Lower leg skin (tissue), 4 donors: ENCODE measurements around the gene MZB1. TPM values are rescaled to one million over a fixed set of nuclear protein-coding genes. Genes with fewer than 3 reads are reported as not detected.

Experiments
- DNase-seq, 2 donors: peaks; one replicate each; pipeline ENCODE4 v3.0.0-alpha.2; 2019; ENCODE audit warnings: low spot score in 2 of 2
- H3K4me3 ChIP-seq: fragments of 200-600 bp; sonication (generic); 2 replicates; pipeline ENCODE4 v1.5.1; 2017; ENCODE audit warnings: mild to moderate bottlenecking, low read depth; ENCODE audit not compliant: poor library complexity, severe bottlenecking
- POLR2A ChIP-seq, 2 donors: fragments of 450-650 bp; IDR thresholded peaks; one replicate each; pipeline ENCODE4 v1.6.1; 2016 to 2017; ENCODE audit warnings: antibody characterized with exemption in 2 of 2, mild to moderate bottlenecking in 1 of 2, moderate library complexity in 1 of 2
- WGBS, 2 donors: methylation state at CpG; one replicate each; pipeline ENCODE4 v1.1.5; 2018; 5-methylcytosine and 5-hydroxymethylcytosine counted together
- intact Hi-C: fragments of 100-400 bp; cut with DNase I; formaldehyde crosslinking; loops from one replicate; pipeline ENCODE4 v1.15.0; 2023; ENCODE audit warnings: low total_unique reads
- total RNA-seq, 4 donors: library from RNA; depleted of rRNA; stranded (reverse); fragments of >200 nt; gene quantifications; one replicate each; pipeline ENCODE4 v1.1.0, GENCODE V29; 2016
- TF ChIP-seq, protein P1 (sequence below), 3 donors: fragments of 450-650 bp; IDR thresholded peaks; one replicate each; pipeline ENCODE4 v1.5.1; 2016; ENCODE audit warnings: antibody characterized with exemption in 3 of 3, mild to moderate bottlenecking in 3 of 3, moderate library complexity in 2 of 3

Gene MZB1
- total RNA-seq, 4 donors from 2014 or later = not detected

- peak in 1 of 2 donors; percentile 39 for DNase-seq
- TF ChIP-seq, protein P1, sequence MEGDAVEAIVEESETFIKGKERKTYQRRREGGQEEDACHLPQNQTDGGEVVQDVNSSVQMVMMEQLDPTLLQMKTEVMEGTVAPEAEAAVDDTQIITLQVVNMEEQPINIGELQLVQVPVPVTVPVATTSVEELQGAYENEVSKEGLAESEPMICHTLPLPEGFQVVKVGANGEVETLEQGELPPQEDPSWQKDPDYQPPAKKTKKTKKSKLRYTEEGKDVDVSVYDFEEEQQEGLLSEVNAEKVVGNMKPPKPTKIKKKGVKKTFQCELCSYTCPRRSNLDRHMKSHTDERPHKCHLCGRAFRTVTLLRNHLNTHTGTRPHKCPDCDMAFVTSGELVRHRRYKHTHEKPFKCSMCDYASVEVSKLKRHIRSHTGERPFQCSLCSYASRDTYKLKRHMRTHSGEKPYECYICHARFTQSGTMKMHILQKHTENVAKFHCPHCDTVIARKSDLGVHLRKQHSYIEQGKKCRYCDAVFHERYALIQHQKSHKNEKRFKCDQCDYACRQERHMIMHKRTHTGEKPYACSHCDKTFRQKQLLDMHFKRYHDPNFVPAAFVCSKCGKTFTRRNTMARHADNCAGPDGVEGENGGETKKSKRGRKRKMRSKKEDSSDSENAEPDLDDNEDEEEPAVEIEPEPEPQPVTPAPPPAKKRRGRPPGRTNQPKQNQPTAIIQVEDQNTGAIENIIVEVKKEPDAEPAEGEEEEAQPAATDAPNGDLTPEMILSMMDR (IDR thresholded peaks at IDR 0.05) = no peak
- TF ChIP-seq POLR2A (IDR thresholded peaks at IDR 0.05) = no peak
- 86 to 87% methylated on average over 7 of the region's 7 CpGs for WGBS, 2 donors
- intact Hi-C loops = no loop called here
- no peak overlapping the region for H3K4me3 ChIP-seq
These were observed 18.5 kb upstream of the MZB1 start for GRCh38 chr5:139408191-139408590.

GRCh38 chr5:139407517-139407916, 17.8 kb upstream of the MZB1 start:
- intact Hi-C loops = no loop called here
- no peak for DNase-seq
- TF ChIP-seq POLR2A (IDR thresholded peaks at IDR 0.05) = no peak
- TF ChIP-seq, protein P1 (IDR thresholded peaks at IDR 0.05) = no peak
- no peak overlapping the region for H3K4me3 ChIP-seq

DNA sequence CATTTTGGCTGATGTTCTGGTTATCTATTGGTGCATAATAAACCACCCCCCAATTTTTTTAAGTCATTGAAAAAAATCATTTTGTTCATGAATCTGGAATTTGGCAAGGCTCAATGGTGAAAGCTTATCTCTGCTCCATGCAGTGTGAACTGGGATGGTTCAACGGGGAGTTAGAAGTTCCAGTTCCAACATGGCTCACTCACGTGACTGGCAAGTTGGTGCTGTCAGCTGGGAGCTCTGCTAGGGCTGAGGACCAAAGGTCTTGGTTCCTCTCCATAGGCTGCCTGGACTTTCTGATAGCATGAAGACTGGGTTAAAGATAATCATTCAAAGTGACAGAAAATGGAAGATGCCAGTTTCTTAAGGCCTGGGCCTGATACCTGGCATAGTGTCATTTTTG, 17.2 kb upstream of the MZB1 start:
- WGBS, 2 donors = 48 to 66% methylated on average over 2 of the region's 2 CpGs
- peak in 1 of 2 donors; percentile 23 for DNase-seq
- no peak overlapping the region for H3K4me3 ChIP-seq
- TF ChIP-seq, protein P1 (IDR thresholded peaks at IDR 0.05) = no peak
- no peak for TF ChIP-seq POLR2A (IDR thresholded peaks at IDR 0.05)
- intact Hi-C loops = no loop called here

- DNase-seq = no peak
- 72 to 74% methylated on average over 5 of the region's 5 CpGs for WGBS, 2 donors
- intact Hi-C loops = no loop called here
- H3K4me3 ChIP-seq = no peak overlapping the region
- TF ChIP-seq POLR2A (IDR thresholded peaks at IDR 0.05) = no peak
- TF ChIP-seq, protein P1 (IDR thresholded peaks at IDR 0.05) = no peak
These were observed 14.7 kb upstream of the MZB1 start for GRCh38 chr5:139404484-139404840.

- TF ChIP-seq, protein P1 (IDR thresholded peaks at IDR 0.05) = no peak
- no peak for TF ChIP-seq POLR2A (IDR thresholded peaks at IDR 0.05)
- DNase-seq = peak; percentile 97 to 99
- H3K4me3 ChIP-seq = peak within 1 kb of the TSS; percentile 29
- 1% methylated on average over 24 to 33 of the region's 41 CpGs for WGBS, 2 donors
- intact Hi-C loops = no loop called here
These were observed 14.2 kb upstream of the MZB1 start, which contains the start of gene SPATA24 for GRCh38 chr5:139403787-139404483. TSS of gene SPATA24 (minus strand) at chr5:139404089. CDS start at chr5:139404060, 29 bp downstream.

DNA sequence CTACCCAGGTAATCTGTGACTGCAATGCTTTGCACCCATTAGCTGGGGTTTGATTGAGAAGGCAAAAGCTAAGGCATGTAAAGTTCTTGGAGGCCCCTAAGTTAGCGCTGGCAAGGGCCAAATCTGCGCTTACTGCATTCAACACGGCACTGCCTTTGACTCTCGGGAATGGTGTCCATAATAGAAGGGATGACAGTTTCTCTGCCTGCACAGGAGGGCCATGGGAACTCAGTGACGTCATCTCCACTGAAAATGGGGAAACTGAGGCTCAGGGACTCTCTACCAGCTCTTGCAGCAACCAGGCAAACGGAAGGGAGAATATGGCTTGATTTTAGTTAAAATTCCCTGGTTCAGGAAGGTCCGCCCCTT, 13.7 kb upstream of the MZB1 start:
- no peak for DNase-seq
- 15 to 18% methylated on average over 7 of the region's 7 CpGs for whole genome bisulfite sequencing, 2 donors
- peak overlapping the region; percentile 29 for H3K4me3 ChIP-seq
- intact Hi-C loops = no loop called here
- no peak for TF ChIP-seq POLR2A (IDR thresholded peaks at IDR 0.05)
- TF ChIP-seq, protein P1 (IDR thresholded peaks at IDR 0.05) = no peak
